ENCODE results near the gene CD300A.

The CD300A gene

GRCh38 chr17:74466111-74466827, at the start of gene CD300A:
CD300A (plus strand) TSS chr17:74466634; CDS start chr17:74466704, 70 bp downstream.
- DNase-seq: peak in 11 of 56 donors; percentile 12 to 57 (median 29)

GRCh38 chr17:74417178-74418045, 49.0 kb upstream of the CD300A start:
- no peak for DNase-seq

- no peak for DNase-seq
These were observed 46.5 kb upstream of the CD300A start for GRCh38 chr17:74419928-74420411.

GRCh38 chr17:74424117-74424516, 42.3 kb upstream of the CD300A start:
- DNase-seq: no peak

GRCh38 chr17:74424657-74425056, 41.8 kb upstream of the CD300A start:
- peak in 3 of 56 donors; percentile 10 to 14 (median 14) for DNase-seq

GRCh38 chr17:74426551-74427047, 39.8 kb upstream of the CD300A start:
- DNase-seq: no peak

- peak in 13 of 56 donors; percentile 8 to 43 (median 25) for DNase-seq
These were observed 39.2 kb upstream of the CD300A start for GRCh38 chr17:74427048-74427762.

GRCh38 chr17:74427763-74428153, 38.7 kb upstream of the CD300A start:
- DNase-seq: no peak

GRCh38 chr17:74429604-74430384, 36.6 kb upstream of the CD300A start:
- no peak for DNase-seq

- no peak for DNase-seq
These were observed 36.1 kb upstream of the CD300A start for GRCh38 chr17:74430385-74430705.

GRCh38 chr17:74430706-74431567, 35.5 kb upstream of the CD300A start:
- DNase-seq: peak in 38 of 56 donors; percentile 10 to 83 (median 55)

- DNase-seq: peak in 28 of 56 donors; percentile 14 to 74 (median 40)
These were observed 34.6 kb upstream of the CD300A start, which contains the start of gene GPRC5C for GRCh38 chr17:74431568-74432423. GPRC5C (plus strand) TSS chr17:74432088; CDS start chr17:74439777, 7,689 bp downstream.

GRCh38 chr17:74432424-74432690, 34.1 kb upstream of the CD300A start:
- DNase-seq: no peak

- no peak for DNase-seq
These were observed 33.6 kb upstream of the CD300A start for GRCh38 chr17:74432766-74433391.

GRCh38 chr17:74433421-74434121, 32.9 kb upstream of the CD300A start:
- peak in 3 of 56 donors; percentile 19 to 27 (median 26) for DNase-seq

- DNase-seq: no peak
These were observed 30.6 kb upstream of the CD300A start for GRCh38 chr17:74435775-74436359.

GRCh38 chr17:74437702-74438101, 28.7 kb upstream of the CD300A start:
- DNase-seq: no peak
